Nephron (organoid): Measurements from ENCODE around the gene CRELD1.

Experiments
- H3K27ac Mint-ChIP-seq, 3 experiments: 2 replicates each; pipeline ENCODE4 v1.8.0; 2020; ENCODE audit warnings: mixed read lengths in 3 of 3, mild to moderate bottlenecking in 2 of 3, moderate library complexity in 1 of 3
- H3K27me3 Mint-ChIP-seq: 2 replicates; pipeline ENCODE4 v1.8.0; 2021; ENCODE audit warnings: low read depth, mild to moderate bottlenecking, moderate library complexity, mixed read lengths
- H3K36me3 Mint-ChIP-seq: 2 replicates; pipeline ENCODE4 v1.8.0; 2020; ENCODE audit warnings: low read depth, mixed read lengths
- H3K4me1 Mint-ChIP-seq: 2 replicates; pipeline ENCODE4 v1.8.0; 2020; ENCODE audit warnings: mixed read lengths
- H3K4me3 Mint-ChIP-seq, 3 experiments: 2 replicates each; pipeline ENCODE4 v1.8.0; 2020; ENCODE audit warnings: mild to moderate bottlenecking in 3 of 3, mixed read lengths in 3 of 3, moderate library complexity in 2 of 3
- H3K9me3 Mint-ChIP-seq: 2 replicates; pipeline ENCODE4 v1.8.0; 2020; ENCODE audit warnings: mixed read lengths
- CTCF ChIP-seq, 3 experiments: fragments of 200-600 bp; sonication (generic); IDR thresholded peaks; one replicate each; pipeline ENCODE4 v1.5.0; 2021; ENCODE audit warnings: antibody characterized with exemption in 3 of 3; ENCODE audit not compliant: unreplicated experiment in 3 of 3

Gene CRELD1

GRCh38 chr3:9902372-9903237 is 31.0 kb upstream of the CRELD1 start, which contains the start of gene IL17RE:
IL17RE (plus strand) TSS chr3:9902848; CDS start chr3:9902933, 85 bp downstream.
- peak within 1 kb of the TSS; percentile 62 to 82 (median 76) for H3K27ac Mint-ChIP-seq
- H3K36me3 Mint-ChIP-seq: no peaks in the 10 kb centered on the region
- H3K4me1 Mint-ChIP-seq: peaks cover 33% of the 10 kb centered on the region
- H3K9me3 Mint-ChIP-seq: no peaks in the 10 kb centered on the region
- no peak for TF ChIP-seq CTCF (IDR thresholded peaks at IDR 0.05; ENCODE audit: unreplicated experiment in 3 of 3)
- H3K27me3 Mint-ChIP-seq: no peaks in the 10 kb centered on the region
- no peak within 1 kb of the TSS for H3K4me3 Mint-ChIP-seq

- no peak overlapping the region for H3K4me3 Mint-ChIP-seq
- no peak for TF ChIP-seq CTCF (IDR thresholded peaks at IDR 0.05; ENCODE audit: unreplicated experiment in 3 of 3)
- no peaks in the 10 kb centered on the region for H3K9me3 Mint-ChIP-seq
- H3K27ac Mint-ChIP-seq: peak overlapping the region; percentile 62 to 76 (median 66)
- H3K4me1 Mint-ChIP-seq: peaks cover 27% of the 10 kb centered on the region
- H3K27me3 Mint-ChIP-seq: no peaks in the 10 kb centered on the region
- no peaks in the 10 kb centered on the region for H3K36me3 Mint-ChIP-seq
Measured at GRCh38 chr3:9903238-9903624, 30.4 kb upstream of the CRELD1 start.

- no peaks in the 10 kb centered on the region for H3K9me3 Mint-ChIP-seq
- TF ChIP-seq CTCF (IDR thresholded peaks at IDR 0.05; ENCODE audit: unreplicated experiment in 3 of 3): no peak
Measured at GRCh38 chr3:9903904-9904303, 29.7 kb upstream of the CRELD1 start.

GRCh38 chr3:9906480-9906879 is 27.2 kb upstream of the CRELD1 start:
- H3K4me1 Mint-ChIP-seq: peaks cover 18% of the 10 kb centered on the region
- H3K36me3 Mint-ChIP-seq: no peaks in the 10 kb centered on the region
- no peaks in the 10 kb centered on the region for H3K27me3 Mint-ChIP-seq
- H3K9me3 Mint-ChIP-seq: no peaks in the 10 kb centered on the region
- no peak overlapping the region for H3K27ac Mint-ChIP-seq
- H3K4me3 Mint-ChIP-seq: no peak overlapping the region
- no peak for TF ChIP-seq CTCF (IDR thresholded peaks at IDR 0.05; ENCODE audit: unreplicated experiment in 3 of 3)

More at GRCh38 chr3:9903904-9904303, 29.7 kb upstream of the CRELD1 start:
- peak overlapping the region in 2 of 3 experiments; percentile 62 to 76 for H3K27ac Mint-ChIP-seq
- H3K27me3 Mint-ChIP-seq: no peaks in the 10 kb centered on the region
- no peak overlapping the region for H3K4me3 Mint-ChIP-seq
- no peaks in the 10 kb centered on the region for H3K36me3 Mint-ChIP-seq
- peaks cover 20% of the 10 kb centered on the region for H3K4me1 Mint-ChIP-seq

- H3K4me3 Mint-ChIP-seq: no peak overlapping the region
- peak overlapping the region in 1 of 3 experiments; percentile 29 for H3K27ac Mint-ChIP-seq
Measured at GRCh38 chr3:9908286-9908685, 25.3 kb upstream of the CRELD1 start.

More at GRCh38 chr3:9908286-9908685, 25.3 kb upstream of the CRELD1 start:
- Mint-ChIP-seq H3K36me3 (no peaks in the 10 kb centered on the region), H3K9me3 (no peaks in the 10 kb centered on the region), H3K27me3 (no peaks in the 10 kb centered on the region), H3K4me1 (peaks cover 13% of the 10 kb centered on the region)
- no peak for TF ChIP-seq CTCF (IDR thresholded peaks at IDR 0.05; ENCODE audit: unreplicated experiment in 3 of 3)
